ENCODE measurements around the gene ITLN2.
"Not testable (repeated sequence)": the region's sequence is repeated elsewhere in the genome, so short reads cannot be mapped to it uniquely, and the experiment has no call there.

ITLN2 gene

GRCh38 chr1:160954158-160955104 lies at the start of gene ITLN2:
Gene ITLN2, minus strand, starts transcription at chr1:160954809. Its CDS starts 68 bp downstream, at chr1:160954741.
- DNase-seq (ENCODE audit: low read depth, low spot score), result no peak

GRCh38 chr1:161001525-161001924 lies 46.9 kb upstream of the ITLN2 start:
- no peak for DNase-seq (ENCODE audit: low read depth, low spot score)

- DNase-seq (ENCODE audit: low read depth, low spot score), result no peak
These were observed 46.3 kb upstream of the ITLN2 start for GRCh38 chr1:161000736-161001480.

GRCh38 chr1:160999376-160999775 lies 44.8 kb upstream of the ITLN2 start:
- DNase-seq (ENCODE audit: low read depth, low spot score), result no peak

- no peak for DNase-seq (ENCODE audit: low read depth, low spot score)
These were observed 42.9 kb upstream of the ITLN2 start for GRCh38 chr1:160997323-160998038.

GRCh38 chr1:160996178-160996577 lies 41.6 kb upstream of the ITLN2 start:
- no peak for DNase-seq (ENCODE audit: low read depth, low spot score)

GRCh38 chr1:160993544-160994193 lies 39.1 kb upstream of the ITLN2 start:
- no peak for DNase-seq (ENCODE audit: low read depth, low spot score)

GRCh38 chr1:160992036-160992435 lies 37.4 kb upstream of the ITLN2 start:
- not testable (repeated sequence) for DNase-seq (ENCODE audit: low read depth, low spot score)

GRCh38 chr1:160987359-160988050 lies 32.9 kb upstream of the ITLN2 start:
- no peak for DNase-seq (ENCODE audit: low read depth, low spot score)

GRCh38 chr1:160985723-160986122 lies 31.1 kb upstream of the ITLN2 start:
- no peak for DNase-seq (ENCODE audit: low read depth, low spot score)

GRCh38 chr1:160981584-160982411 lies 27.2 kb upstream of the ITLN2 start:
- no peak for DNase-seq (ENCODE audit: low read depth, low spot score)

- no peak for DNase-seq (ENCODE audit: low read depth, low spot score)
These were observed 24.7 kb upstream of the ITLN2 start for GRCh38 chr1:160979286-160979685.

GRCh38 chr1:160978510-160978927 lies 23.9 kb upstream of the ITLN2 start:
- no peak for DNase-seq (ENCODE audit: low read depth, low spot score)

- DNase-seq (ENCODE audit: low read depth, low spot score), result no peak
These were observed 20.4 kb upstream of the ITLN2 start for GRCh38 chr1:160975026-160975425.

- no peak for DNase-seq (ENCODE audit: low read depth, low spot score)
These were observed 18.9 kb upstream of the ITLN2 start for GRCh38 chr1:160973491-160973890.

GRCh38 chr1:160972939-160973338 lies 18.3 kb upstream of the ITLN2 start:
- no peak for DNase-seq (ENCODE audit: low read depth, low spot score)

- no peak for DNase-seq (ENCODE audit: low read depth, low spot score)
These were observed 17.0 kb upstream of the ITLN2 start for GRCh38 chr1:160971618-160972056.

GRCh38 chr1:160963521-160963920 lies 8.9 kb upstream of the ITLN2 start:
- no peak for DNase-seq (ENCODE audit: low read depth, low spot score)

- no peak for DNase-seq (ENCODE audit: low read depth, low spot score)
These were observed 6.8 kb upstream of the ITLN2 start for GRCh38 chr1:160961419-160961818.

- no peak for DNase-seq (ENCODE audit: low read depth, low spot score)
These were observed 2.4 kb upstream of the ITLN2 start for GRCh38 chr1:160956966-160957365.

All from brain pericyte (primary cell).